CD4-positive, alpha-beta memory T cell (primary cell): ENCODE data around the gene HOXB2. TPM values are rescaled to one million over a fixed set of nuclear protein-coding genes. Genes with fewer than 3 reads are reported as not detected.

Experiments used
- polyA plus RNA-seq, 2 donors: library from polyadenylated mRNA; unstranded; fragments of 300-500 nt; fragmentation: Illumina TruSeq; gene quantifications; one replicate each; pipeline ENCODE4 v1.2.3, GENCODE V29; 2021
- total RNA-seq, 2 experiments: library from RNA; stranded (reverse); gene quantifications; one replicate each; pipeline ENCODE4 v1.2.3, GENCODE V29; 2021

The HOXB2 gene
- total and polyA plus RNA-seq, 4 experiments from 2014 or later, result 12.7 to 39.2 (median 35.4) TPM

Other genes starting within 250 kb of the HOXB2 start
- gene SKAP1, start 114.9 kb downstream of the HOXB2 start, total RNA-seq, result 10 to 100 TPM; 83.4 to 88.7 TPM
- 100 to 1,000 TPM; 242 to 336 TPM for gene SKAP1, start 114.9 kb downstream of the HOXB2 start, polyA plus RNA-seq
- not detected for gene HOXB1, start 14.1 kb downstream of the HOXB2 start, total RNA-seq
- not detected for gene HOXB1, start 14.1 kb downstream of the HOXB2 start, polyA plus RNA-seq
- 1 to 10 TPM; 3.1 to 4.5 TPM for gene HOXB4, start 33.2 kb upstream of the HOXB2 start, total RNA-seq
- under 1 TPM; 0.11 to 0.13 TPM for gene HOXB4, start 33.2 kb upstream of the HOXB2 start, polyA plus RNA-seq
- 10 to 100 TPM; 11.2 to 14.5 TPM for gene HOXB3, start 45.1 kb upstream of the HOXB2 start, total RNA-seq
- under 1 TPM in 1 of 2 donors, not detected in 1; 0.10 TPM for gene HOXB3, start 45.1 kb upstream of the HOXB2 start, polyA plus RNA-seq
- not detected for gene HOXB5, start 48.7 kb upstream of the HOXB2 start, total RNA-seq
- gene HOXB5, start 48.7 kb upstream of the HOXB2 start, polyA plus RNA-seq, result not detected
- gene HOXB6, start 59.9 kb upstream of the HOXB2 start, total RNA-seq, result under 1 TPM in 1 of 2 experiments, not detected in 1; 0.38 TPM
- gene HOXB6, start 59.9 kb upstream of the HOXB2 start, polyA plus RNA-seq, result not detected
- gene HOXB7, start 65.9 kb upstream of the HOXB2 start, total RNA-seq, result under 1 TPM in 1 of 2 experiments, not detected in 1; 0.25 TPM
- gene HOXB7, start 65.9 kb upstream of the HOXB2 start, polyA plus RNA-seq, result 1 to 10 TPM in 1 of 2 donors, under 1 TPM in 1; 0.23 to 1.3 TPM
- not detected for gene HOXB8, start 70.2 kb upstream of the HOXB2 start, total RNA-seq
- not detected for gene HOXB8, start 70.2 kb upstream of the HOXB2 start, polyA plus RNA-seq
- gene HOXB9, start 81.2 kb upstream of the HOXB2 start, total RNA-seq, result not detected
- not detected for gene HOXB9, start 81.2 kb upstream of the HOXB2 start, polyA plus RNA-seq
- not detected for gene PRAC1, start 177.4 kb upstream of the HOXB2 start, total RNA-seq
- not detected for gene PRAC1, start 177.4 kb upstream of the HOXB2 start, polyA plus RNA-seq
- gene PRAC2, start 178.1 kb upstream of the HOXB2 start, total RNA-seq, result not detected
- not detected for gene PRAC2, start 178.1 kb upstream of the HOXB2 start, polyA plus RNA-seq
- gene HOXB13, start 183.6 kb upstream of the HOXB2 start, total RNA-seq, result not detected
- not detected for gene HOXB13, start 183.6 kb upstream of the HOXB2 start, polyA plus RNA-seq